Upper lobe of right lung (tissue), 1 donor: ENCODE data around the gene ARHGAP15. TPM values are rescaled to one million over a fixed set of nuclear protein-coding genes. Genes with fewer than 3 reads are reported as not detected.

ENCODE experiments used
- ATAC-seq: fragments of 200-7000 bp; cut with Tn5 transposase; one replicate; pipeline ENCODE4 v1.9.1; 2020; ENCODE audit warnings: mild to moderate bottlenecking, moderate library complexity
- DNase-seq: peaks from one replicate; pipeline ENCODE4 v3.0.0-alpha.2; 2020
- H3K27ac ChIP-seq: fragments of 200-600 bp; one replicate; pipeline ENCODE4 v1.8.0; 2022
- H3K27me3 ChIP-seq: fragments of 200-600 bp; one replicate; pipeline ENCODE4 v1.8.0; 2022; ENCODE audit warnings: mild to moderate bottlenecking
- H3K36me3 ChIP-seq: fragments of 200-600 bp; one replicate; pipeline ENCODE4 v1.8.0; 2022
- H3K4me1 ChIP-seq: fragments of 200-600 bp; one replicate; pipeline ENCODE4 v1.8.0; 2022
- H3K4me3 ChIP-seq: fragments of 200-600 bp; one replicate; pipeline ENCODE4 v1.8.0; 2022; ENCODE audit warnings: mild to moderate bottlenecking
- H3K9me3 ChIP-seq: fragments of 200-600 bp; one replicate; pipeline ENCODE4 v1.8.0; 2022
- intact Hi-C: fragments of 100-400 bp; cut with DNase I; formaldehyde crosslinking; loops from one replicate; pipeline ENCODE4 v1.11.0; 2022
- total RNA-seq: library from RNA; stranded (reverse); fragmentation: NEBNext Ultra II Directional; extraction: Animal tissue kit (Norgen Biotek cat#: 25700); gene quantifications from one replicate; pipeline ENCODE4 v1.2.1, GENCODE V29; 2021
- TF ChIP-seq, protein P1 (sequence below): fragments of 200-600 bp; IDR thresholded peaks from one replicate; pipeline ENCODE4 v1.8.0; 2022; ENCODE audit warnings: antibody characterized with exemption
- donor health status: DM: no; HTN: yes; CAD: no; lungs with severe emphysema.

Gene ARHGAP15
- total RNA-seq, 1 donor from 2014 or later, result 19.2 TPM

GRCh38 chr2:143397884-143398614, 268.8 kb downstream of the ARHGAP15 start:
- DNase-seq, result no peak
- H3K4me3 ChIP-seq, result no peak overlapping the region
- H3K4me1 ChIP-seq, result no peaks in the 10 kb centered on the region
- no peaks in the 10 kb centered on the region for H3K9me3 ChIP-seq
- ATAC-seq, result no peak
- no peaks in the 10 kb centered on the region for H3K36me3 ChIP-seq
- TF ChIP-seq, protein P1, sequence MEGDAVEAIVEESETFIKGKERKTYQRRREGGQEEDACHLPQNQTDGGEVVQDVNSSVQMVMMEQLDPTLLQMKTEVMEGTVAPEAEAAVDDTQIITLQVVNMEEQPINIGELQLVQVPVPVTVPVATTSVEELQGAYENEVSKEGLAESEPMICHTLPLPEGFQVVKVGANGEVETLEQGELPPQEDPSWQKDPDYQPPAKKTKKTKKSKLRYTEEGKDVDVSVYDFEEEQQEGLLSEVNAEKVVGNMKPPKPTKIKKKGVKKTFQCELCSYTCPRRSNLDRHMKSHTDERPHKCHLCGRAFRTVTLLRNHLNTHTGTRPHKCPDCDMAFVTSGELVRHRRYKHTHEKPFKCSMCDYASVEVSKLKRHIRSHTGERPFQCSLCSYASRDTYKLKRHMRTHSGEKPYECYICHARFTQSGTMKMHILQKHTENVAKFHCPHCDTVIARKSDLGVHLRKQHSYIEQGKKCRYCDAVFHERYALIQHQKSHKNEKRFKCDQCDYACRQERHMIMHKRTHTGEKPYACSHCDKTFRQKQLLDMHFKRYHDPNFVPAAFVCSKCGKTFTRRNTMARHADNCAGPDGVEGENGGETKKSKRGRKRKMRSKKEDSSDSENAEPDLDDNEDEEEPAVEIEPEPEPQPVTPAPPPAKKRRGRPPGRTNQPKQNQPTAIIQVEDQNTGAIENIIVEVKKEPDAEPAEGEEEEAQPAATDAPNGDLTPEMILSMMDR, result no peak
- intact Hi-C loops, result no loop called here
- H3K27ac ChIP-seq, result no peak overlapping the region
- H3K27me3 ChIP-seq, result no peaks in the 10 kb centered on the region

- no peak for ATAC-seq
- TF ChIP-seq, protein P1, result no peak
Observed at GRCh38 chr2:143398781-143399180, 269.6 kb downstream of the ARHGAP15 start.

GRCh38 chr2:143399631-143400069, 270.4 kb downstream of the ARHGAP15 start:
- Histone ChIP-seq H3K27ac (no peak overlapping the region), H3K36me3 (no peaks in the 10 kb centered on the region), H3K9me3 (no peaks in the 10 kb centered on the region), H3K4me1 (no peaks in the 10 kb centered on the region), H3K4me3 (no peak overlapping the region), H3K27me3 (no peaks in the 10 kb centered on the region)
- no peak for DNase-seq
- intact Hi-C loops, result no loop called here
- TF ChIP-seq, protein P1, result no peak
- ATAC-seq, result no peak

More at GRCh38 chr2:143398781-143399180, 269.6 kb downstream of the ARHGAP15 start:
- DNase-seq, result no peak
- intact Hi-C loops, result no loop called here
- no peaks in the 10 kb centered on the region for H3K4me1 ChIP-seq
- H3K27ac ChIP-seq, result no peak overlapping the region
- no peaks in the 10 kb centered on the region for H3K9me3 ChIP-seq
- no peaks in the 10 kb centered on the region for H3K27me3 ChIP-seq
- no peak overlapping the region for H3K4me3 ChIP-seq
- H3K36me3 ChIP-seq, result no peaks in the 10 kb centered on the region

- no peak overlapping the region for H3K4me3 ChIP-seq
- H3K27me3 ChIP-seq, result no peaks in the 10 kb centered on the region
- ATAC-seq (no peak), DNase-seq (no peak)
- H3K36me3 ChIP-seq, result no peaks in the 10 kb centered on the region
- intact Hi-C loops, result no loop called here
- H3K4me1 ChIP-seq, result no peaks in the 10 kb centered on the region
- H3K27ac ChIP-seq, result no peak overlapping the region
- TF ChIP-seq, protein P1, result no peak
- no peaks in the 10 kb centered on the region for H3K9me3 ChIP-seq
Observed at GRCh38 chr2:143401861-143402260, 272.6 kb downstream of the ARHGAP15 start.

DNA sequence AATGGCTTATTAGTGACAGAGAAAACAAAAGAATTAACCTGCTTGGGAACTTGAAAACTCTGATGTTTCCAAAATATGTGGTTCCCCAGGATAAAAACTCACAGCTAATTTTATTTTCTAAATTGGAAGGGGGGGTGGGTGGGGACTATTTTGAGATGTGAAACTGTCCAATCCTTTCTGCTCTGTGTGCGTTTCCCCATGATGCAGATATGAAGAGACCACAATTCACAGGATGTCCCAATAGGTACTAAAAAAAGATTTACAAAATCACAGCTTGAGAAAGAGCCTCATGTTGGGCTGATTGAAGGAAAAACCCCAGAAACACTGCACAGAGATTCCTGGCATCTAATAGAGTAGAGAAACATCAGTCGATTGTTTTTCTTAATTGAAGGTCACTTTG, 273.2 kb downstream of the ARHGAP15 start:
- no peaks in the 10 kb centered on the region for H3K36me3 ChIP-seq

More for the DNA sequence above, 273.2 kb downstream of the ARHGAP15 start:
- Histone ChIP-seq H3K4me3 (no peak overlapping the region), H3K27me3 (no peaks in the 10 kb centered on the region), H3K4me1 (no peaks in the 10 kb centered on the region), H3K9me3 (no peaks in the 10 kb centered on the region), H3K27ac (no peak overlapping the region)
- intact Hi-C loops, result no loop called here
- TF ChIP-seq, protein P1, result no peak
- ATAC-seq, result no peak
- no peak for DNase-seq
